Transverse colon (tissue), 3 donors: ENCODE results near the gene FFAR3.

Source experiments
- EP300 ChIP-seq: sonication (generic); formaldehyde crosslinking; IDR thresholded peaks from one replicate; pipeline ENCODE4 v1.6.1; 2017; ENCODE audit warnings: antibody characterized with exemption, low read depth
- POLR2A ChIP-seq: fragments of 450-650 bp; IDR thresholded peaks from one replicate; pipeline ENCODE4 v1.6.1; 2016; ENCODE audit warnings: antibody characterized with exemption, mild to moderate bottlenecking, moderate library complexity
- TF ChIP-seq, protein P1 (sequence below), 5 experiments: fragments of 200-600 bp in 3 of 5; fragments of 450-650 bp in 2 of 5; sonication (generic) in 3 of 5; IDR thresholded peaks; 1 replicate in 2 of 5; 2 replicates in 3 of 5; pipeline ENCODE4 v1.5.1; 2016 to 2017; ENCODE audit warnings: antibody characterized with exemption in 5 of 5, inconsistent platforms in 3 of 5, mild to moderate bottlenecking in 2 of 5, moderate library complexity in 1 of 5

GRCh38 chr19:35317464-35318043, 40.7 kb upstream of the FFAR3 start:
- TF ChIP-seq POLR2A (no peak), EP300 (no peak)
- TF ChIP-seq, protein P1, sequence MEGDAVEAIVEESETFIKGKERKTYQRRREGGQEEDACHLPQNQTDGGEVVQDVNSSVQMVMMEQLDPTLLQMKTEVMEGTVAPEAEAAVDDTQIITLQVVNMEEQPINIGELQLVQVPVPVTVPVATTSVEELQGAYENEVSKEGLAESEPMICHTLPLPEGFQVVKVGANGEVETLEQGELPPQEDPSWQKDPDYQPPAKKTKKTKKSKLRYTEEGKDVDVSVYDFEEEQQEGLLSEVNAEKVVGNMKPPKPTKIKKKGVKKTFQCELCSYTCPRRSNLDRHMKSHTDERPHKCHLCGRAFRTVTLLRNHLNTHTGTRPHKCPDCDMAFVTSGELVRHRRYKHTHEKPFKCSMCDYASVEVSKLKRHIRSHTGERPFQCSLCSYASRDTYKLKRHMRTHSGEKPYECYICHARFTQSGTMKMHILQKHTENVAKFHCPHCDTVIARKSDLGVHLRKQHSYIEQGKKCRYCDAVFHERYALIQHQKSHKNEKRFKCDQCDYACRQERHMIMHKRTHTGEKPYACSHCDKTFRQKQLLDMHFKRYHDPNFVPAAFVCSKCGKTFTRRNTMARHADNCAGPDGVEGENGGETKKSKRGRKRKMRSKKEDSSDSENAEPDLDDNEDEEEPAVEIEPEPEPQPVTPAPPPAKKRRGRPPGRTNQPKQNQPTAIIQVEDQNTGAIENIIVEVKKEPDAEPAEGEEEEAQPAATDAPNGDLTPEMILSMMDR (IDR thresholded peaks at IDR 0.05): no peak
